ENCODE data around the gene NR4A1. TPM values are rescaled to one million over a fixed set of nuclear protein-coding genes. Genes with fewer than 3 reads are reported as not detected.

The NR4A1 gene
- total RNA-seq, 1 experiment from 2014 or later: 37.9 TPM

- intact Hi-C loops (cut with micrococcal nuclease; ENCODE audit: unreplicated experiment): no loop called here
- Mint-ChIP-seq H3K36me3 (ENCODE audit: insufficient read depth, unreplicated experiment) (no peaks in the 10 kb centered on the region), H3K27ac (ENCODE audit: unreplicated experiment) (no peak overlapping the region), H3K4me1 (ENCODE audit: low read depth, unreplicated experiment) (no peaks in the 10 kb centered on the region), H3K4me3 (ENCODE audit: unreplicated experiment) (no peak overlapping the region), H3K27me3 (ENCODE audit: insufficient read depth, unreplicated experiment) (no peaks in the 10 kb centered on the region), H3K9me3 (ENCODE audit: unreplicated experiment) (no peaks in the 10 kb centered on the region)
- CTCF ChIA-PET: interaction anchor here (0.7 to 5.5 kb wide), 4 partner anchors 14 to 38 kb away, joined by 3 to 25 read pairs (median 6); no protein-coding TSS in a partner anchor
- Histone ChIP-seq H3K9me3 (no peaks in the 10 kb centered on the region), H3K36me3 (ENCODE audit: control insufficient read depth, insufficient read depth, low read length) (no peaks in the 10 kb centered on the region), H3K4me3 (ENCODE audit: low read depth, low read length) (no peak overlapping the region), H3K4me1 (no peaks in the 10 kb centered on the region), H3K27me3 (replicated peaks; ENCODE audit: control insufficient read depth, insufficient read depth, low read length) (no peaks in the 10 kb centered on the region)
- DNase-seq: no peak
- BruUV-seq (replicated peaks): no TSS peak
- POLR2A ChIA-PET: interaction anchor here (1.3 kb wide), 1 partner anchor 12 kb away, joined by 3 read pairs; the partner anchor contains the start of gene NR4A1
- TF ChIP-seq, protein P1, sequence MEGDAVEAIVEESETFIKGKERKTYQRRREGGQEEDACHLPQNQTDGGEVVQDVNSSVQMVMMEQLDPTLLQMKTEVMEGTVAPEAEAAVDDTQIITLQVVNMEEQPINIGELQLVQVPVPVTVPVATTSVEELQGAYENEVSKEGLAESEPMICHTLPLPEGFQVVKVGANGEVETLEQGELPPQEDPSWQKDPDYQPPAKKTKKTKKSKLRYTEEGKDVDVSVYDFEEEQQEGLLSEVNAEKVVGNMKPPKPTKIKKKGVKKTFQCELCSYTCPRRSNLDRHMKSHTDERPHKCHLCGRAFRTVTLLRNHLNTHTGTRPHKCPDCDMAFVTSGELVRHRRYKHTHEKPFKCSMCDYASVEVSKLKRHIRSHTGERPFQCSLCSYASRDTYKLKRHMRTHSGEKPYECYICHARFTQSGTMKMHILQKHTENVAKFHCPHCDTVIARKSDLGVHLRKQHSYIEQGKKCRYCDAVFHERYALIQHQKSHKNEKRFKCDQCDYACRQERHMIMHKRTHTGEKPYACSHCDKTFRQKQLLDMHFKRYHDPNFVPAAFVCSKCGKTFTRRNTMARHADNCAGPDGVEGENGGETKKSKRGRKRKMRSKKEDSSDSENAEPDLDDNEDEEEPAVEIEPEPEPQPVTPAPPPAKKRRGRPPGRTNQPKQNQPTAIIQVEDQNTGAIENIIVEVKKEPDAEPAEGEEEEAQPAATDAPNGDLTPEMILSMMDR (IDR thresholded peaks at IDR 0.05; ENCODE audit: insufficient read depth in 1 of 2, low read depth in 1 of 2, low read length in 1 of 2, severe bottlenecking in 1 of 2, unreplicated experiment in 1 of 2): no peak
These were observed 12.1 kb downstream of the NR4A1 start for GRCh38 chr12:52063082-52063924.

- Mint-ChIP-seq H3K9me3 (ENCODE audit: unreplicated experiment) (no peaks in the 10 kb centered on the region), H3K27me3 (ENCODE audit: insufficient read depth, unreplicated experiment) (no peaks in the 10 kb centered on the region), H3K36me3 (ENCODE audit: insufficient read depth, unreplicated experiment) (no peaks in the 10 kb centered on the region), H3K4me3 (ENCODE audit: unreplicated experiment) (no peak overlapping the region), H3K4me1 (ENCODE audit: low read depth, unreplicated experiment) (no peaks in the 10 kb centered on the region), H3K27ac (ENCODE audit: unreplicated experiment) (no peak overlapping the region)
- Histone ChIP-seq H3K27me3 (replicated peaks; ENCODE audit: control insufficient read depth, insufficient read depth, low read length) (no peaks in the 10 kb centered on the region), H3K36me3 (ENCODE audit: control insufficient read depth, insufficient read depth, low read length) (no peaks in the 10 kb centered on the region), H3K4me1 (no peaks in the 10 kb centered on the region), H3K9me3 (no peaks in the 10 kb centered on the region), H3K4me3 (ENCODE audit: low read depth, low read length) (no peak overlapping the region)
- no TSS peak for BruUV-seq (replicated peaks)
- no peak for DNase-seq
- TF ChIP-seq, protein P1 (IDR thresholded peaks at IDR 0.05; ENCODE audit: insufficient read depth in 1 of 2, low read depth in 1 of 2, low read length in 1 of 2, severe bottlenecking in 1 of 2, unreplicated experiment in 1 of 2): no peak
- ChIA-PET POLR2A (interaction anchor here (1.3 kb wide), 1 partner anchor 13 kb away, joined by 3 read pairs; the partner anchor contains the start of gene NR4A1), CTCF (interaction anchor here (0.7 to 5.5 kb wide), 4 partner anchors 13 to 38 kb away, joined by 3 to 25 read pairs (median 4); partner anchors contain the start of gene NR4A1)
- intact Hi-C loops (cut with micrococcal nuclease; ENCODE audit: unreplicated experiment): no loop called here
These were observed 12.9 kb downstream of the NR4A1 start for GRCh38 chr12:52063981-52064649.

GRCh38 chr12:52066346-52067080 is 15.3 kb downstream of the NR4A1 start:
- no peaks in the 10 kb centered on the region for H3K27me3 ChIP-seq (replicated peaks; ENCODE audit: control insufficient read depth, insufficient read depth, low read length)
- intact Hi-C loops (cut with micrococcal nuclease; ENCODE audit: unreplicated experiment): no loop called here
- H3K9me3 Mint-ChIP-seq (ENCODE audit: unreplicated experiment): no peaks in the 10 kb centered on the region
- TF ChIP-seq, protein P1 (IDR thresholded peaks at IDR 0.05; ENCODE audit: insufficient read depth in 1 of 2, low read depth in 1 of 2, low read length in 1 of 2, severe bottlenecking in 1 of 2, unreplicated experiment in 1 of 2): no peak
- peaks cover 8% of the 10 kb centered on the region for H3K4me1 ChIP-seq
- H3K9me3 ChIP-seq: no peaks in the 10 kb centered on the region
- H3K4me1 Mint-ChIP-seq (ENCODE audit: low read depth, unreplicated experiment): peaks cover 11% of the 10 kb centered on the region
- BruUV-seq (replicated peaks): no TSS peak
- no peaks in the 10 kb centered on the region for H3K27me3 Mint-ChIP-seq (ENCODE audit: insufficient read depth, unreplicated experiment)
- no peak overlapping the region for H3K4me3 ChIP-seq (ENCODE audit: low read depth, low read length)
- DNase-seq: peak in 1 of 2 experiments; percentile 31
- H3K36me3 Mint-ChIP-seq (ENCODE audit: insufficient read depth, unreplicated experiment): peaks cover 21% of the 10 kb centered on the region
- no peaks in the 10 kb centered on the region for H3K36me3 ChIP-seq (ENCODE audit: control insufficient read depth, insufficient read depth, low read length)
- no peak overlapping the region for H3K27ac Mint-ChIP-seq (ENCODE audit: unreplicated experiment)
- CTCF ChIA-PET: interaction anchor here (1.1 to 5.5 kb wide), 3 partner anchors 15 to 41 kb away, joined by 3 to 25 read pairs (median 19); partner anchors contain the start of gene NR4A1
- H3K4me3 Mint-ChIP-seq (ENCODE audit: unreplicated experiment): no peak overlapping the region
- POLR2A ChIA-PET: no interaction called here
